Activated CD8-positive, alpha-beta memory T cell treated with anti-CD3 and anti-CD28 coated beads, Interleukin-2, amount 50 U/mL, for 24 hours (primary cell): Measurements from ENCODE around the gene FLNB.

Experiments
- DNase-seq: peaks from one replicate; pipeline ENCODE4 v3.0.0-alpha.2; 2020; ENCODE audit errors: extremely low read depth

FLNB gene

DNA sequence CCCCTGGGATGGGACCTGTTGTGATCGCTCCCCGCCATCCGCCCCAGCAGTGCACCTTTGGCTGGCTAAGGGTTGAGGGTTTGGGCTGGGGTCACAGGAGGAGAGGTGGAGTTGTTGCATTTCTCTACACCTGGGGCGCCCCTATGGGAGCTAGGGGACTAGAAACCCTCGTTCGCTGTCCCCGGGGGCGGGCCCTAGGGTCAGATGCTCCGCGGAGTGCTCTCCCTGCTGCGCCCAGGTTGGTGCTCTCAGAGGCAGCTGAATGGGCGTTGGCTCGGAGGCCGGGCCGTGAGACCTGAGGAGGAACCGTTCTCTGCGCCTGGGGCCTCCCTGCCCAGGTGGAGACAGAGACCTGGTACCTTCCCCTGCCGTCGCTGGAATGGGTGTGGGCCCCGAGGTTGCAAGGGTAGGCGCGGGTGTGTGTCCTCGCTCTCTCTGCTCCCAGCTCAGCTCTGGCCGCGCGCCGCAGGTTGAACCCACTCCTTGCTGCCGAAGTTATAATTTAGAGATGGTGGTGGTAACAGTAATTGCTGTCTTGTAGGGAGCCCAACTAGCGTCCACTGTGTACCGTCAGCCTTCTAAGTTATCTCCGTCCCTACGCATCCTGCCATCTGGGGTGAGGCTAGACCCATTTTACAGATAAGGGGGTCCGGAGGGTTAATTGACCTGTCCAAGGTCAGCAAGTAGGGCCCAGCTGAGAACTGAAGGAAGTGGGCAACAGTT, 965 bp downstream of the FLNB start:
- no peak for DNase-seq

DNA sequence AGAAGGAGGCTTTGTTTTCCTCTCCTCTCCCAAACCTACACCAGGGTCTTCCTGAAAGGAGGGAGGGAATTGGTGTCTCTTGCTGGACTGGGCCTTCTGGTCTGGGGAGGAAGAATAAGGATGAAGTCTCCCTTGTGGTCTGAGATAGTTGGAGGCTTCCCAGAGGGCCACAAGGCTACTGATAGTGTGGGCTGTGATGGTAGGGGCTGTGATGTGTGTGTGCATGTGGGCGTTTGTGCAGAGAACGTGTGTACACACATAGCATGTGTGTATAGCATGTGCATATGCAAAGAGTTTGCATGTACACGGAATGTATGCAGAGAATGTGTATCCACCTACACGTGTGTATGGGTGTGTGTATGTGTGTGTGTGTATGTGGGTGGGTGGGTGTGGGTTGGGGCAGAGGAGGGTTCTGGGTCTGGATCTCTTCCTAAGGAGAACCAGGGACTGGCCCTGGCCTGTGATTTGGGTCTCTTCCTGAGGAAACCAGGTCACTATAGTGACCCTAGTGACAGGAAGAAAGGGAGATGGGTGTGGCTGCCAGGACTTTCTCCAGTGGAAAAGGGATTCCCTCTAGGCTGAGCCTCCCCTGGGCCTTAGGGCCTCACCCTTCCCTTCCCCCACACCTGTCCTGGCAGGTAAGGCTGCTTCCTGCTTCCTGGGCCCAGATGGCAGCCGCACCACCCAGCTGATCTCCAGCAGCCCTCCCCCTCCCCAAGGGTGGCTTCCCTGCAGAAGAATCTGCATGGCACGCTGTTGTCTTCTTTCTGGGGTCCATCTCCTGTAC, 1.7 kb downstream of the FLNB start:
- DNase-seq: no peak

DNA sequence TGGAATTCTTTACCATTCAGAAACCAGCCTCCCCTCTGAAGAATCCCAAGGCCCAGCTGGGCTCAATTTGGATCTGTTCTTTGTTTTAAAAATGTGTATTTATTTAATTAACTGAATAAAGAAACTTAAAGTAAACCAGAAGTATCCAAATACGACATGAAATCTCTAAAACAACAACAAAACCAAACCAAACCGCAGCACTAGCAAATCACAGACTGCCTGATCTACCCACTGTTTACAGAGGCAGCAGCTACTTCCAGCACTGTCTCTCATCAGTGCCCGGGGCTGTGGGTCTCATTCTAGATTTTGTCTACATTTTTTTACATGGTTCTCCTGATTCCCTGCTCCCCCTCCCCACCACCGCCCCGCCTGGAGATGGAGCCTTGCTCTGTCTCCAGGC, 2.3 kb downstream of the FLNB start:
- DNase-seq: no peak

DNA sequence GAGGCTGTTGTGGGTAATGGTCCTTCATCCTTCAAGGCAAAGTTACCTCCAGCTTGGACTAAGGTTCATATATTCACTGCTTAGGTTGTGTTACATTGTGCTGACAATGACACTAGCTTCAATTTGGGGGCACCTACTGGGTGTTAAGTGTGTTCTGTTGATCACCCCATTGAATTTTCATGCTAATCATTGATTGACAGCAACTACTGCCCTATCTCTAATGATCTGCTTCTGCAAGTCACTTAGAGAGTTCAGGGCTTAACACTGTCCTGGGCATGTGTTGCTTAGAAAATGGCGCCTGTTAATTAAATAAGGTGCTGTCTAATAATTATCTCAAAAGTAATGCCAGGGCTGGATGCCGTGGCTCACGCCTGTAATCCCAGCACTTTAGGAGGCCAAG, 3.4 kb downstream of the FLNB start:
- no peak for DNase-seq

DNA sequence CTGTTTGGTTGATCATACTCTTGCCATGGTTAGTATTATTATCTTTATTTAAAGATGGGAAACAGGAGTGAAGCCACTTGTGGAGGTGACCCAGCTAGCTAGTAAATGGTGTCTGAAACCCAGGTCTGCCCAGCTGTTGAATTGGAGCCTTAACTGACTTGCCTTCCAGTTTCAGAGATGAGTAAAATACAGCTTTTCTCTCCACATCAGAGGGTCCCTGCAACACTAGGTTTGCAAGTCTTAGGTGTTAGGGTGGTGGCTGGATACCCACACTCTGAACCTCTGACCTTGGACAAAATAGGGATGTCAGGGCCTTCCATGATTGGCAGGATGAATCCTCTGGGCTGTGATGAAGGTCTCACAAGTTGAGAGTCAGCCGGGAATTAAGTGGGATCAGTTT, 4.1 kb downstream of the FLNB start:
- DNase-seq: no peak

DNA sequence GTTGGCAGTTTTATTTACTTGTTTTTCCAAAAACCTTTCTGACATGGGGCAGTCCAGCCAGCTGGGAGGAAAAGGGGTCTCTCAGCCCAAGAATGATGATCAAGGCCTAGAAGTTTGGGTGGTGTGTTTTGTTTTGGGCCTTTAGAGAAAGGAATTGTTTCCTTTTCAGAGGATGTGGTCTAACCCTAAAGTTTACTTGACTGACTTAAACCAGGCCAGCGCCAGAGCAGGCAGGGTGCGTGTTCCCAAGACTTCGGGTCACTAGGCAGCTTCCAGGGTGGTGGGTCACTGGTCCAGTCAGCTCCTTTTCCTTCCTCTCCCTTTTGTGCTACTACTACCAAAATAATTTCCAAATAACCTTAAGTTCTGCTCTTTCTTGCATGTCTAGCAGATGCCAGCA, 4.9 kb downstream of the FLNB start:
- DNase-seq: no peak

DNA sequence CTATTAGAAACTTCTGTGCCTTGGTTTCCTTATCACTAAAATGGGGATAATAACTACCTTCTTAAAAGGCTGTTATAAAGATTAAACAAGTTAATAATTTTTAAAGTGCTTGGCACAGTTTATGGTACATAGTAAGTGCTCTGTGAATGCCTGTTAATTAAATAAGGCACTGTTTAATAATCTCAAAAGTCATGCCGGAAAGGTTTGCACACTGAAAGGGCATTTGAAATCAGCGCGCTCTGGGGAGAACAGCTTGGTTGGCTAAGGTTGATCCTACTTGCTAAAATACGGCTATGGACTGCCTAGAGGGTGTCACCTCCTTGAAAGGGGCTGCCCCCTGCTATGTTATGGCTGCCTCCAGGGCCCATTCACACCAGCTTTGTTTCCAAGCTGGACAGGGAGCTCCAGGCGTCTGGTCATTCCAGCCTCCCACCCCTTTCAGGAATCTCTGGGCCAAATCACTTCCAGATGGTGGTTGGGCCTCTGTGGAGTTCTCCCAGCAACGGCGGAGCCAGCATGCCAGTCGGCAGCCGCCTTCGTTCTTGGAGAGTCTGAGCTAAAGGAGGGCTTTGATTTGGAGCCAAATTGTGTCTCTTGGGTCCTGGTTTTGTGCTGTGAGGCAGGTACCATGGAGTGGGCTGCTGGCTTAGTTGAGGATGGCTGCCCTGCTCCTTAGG, 5.9 kb downstream of the FLNB start:
- no peak for DNase-seq

DNA sequence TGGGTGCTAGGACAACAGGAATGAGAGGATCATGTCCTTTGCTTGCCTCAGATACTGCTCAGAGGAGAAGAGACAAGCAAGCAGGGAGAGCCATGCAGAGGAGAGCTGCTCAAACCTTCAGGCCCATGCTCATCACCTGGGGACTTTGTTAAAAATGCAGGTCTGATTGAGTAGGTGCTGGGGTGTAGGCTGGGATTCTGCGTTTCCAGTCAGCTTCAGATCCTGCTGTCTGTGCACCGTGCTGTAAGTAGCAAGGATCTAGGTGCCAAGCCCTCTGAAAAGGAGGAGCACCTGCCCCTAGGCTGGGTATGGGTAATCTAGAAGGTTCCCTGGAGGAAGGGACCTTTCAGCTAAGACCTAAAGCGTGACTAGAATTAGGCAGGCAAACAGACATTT, 7.3 kb downstream of the FLNB start:
- no peak for DNase-seq

DNA sequence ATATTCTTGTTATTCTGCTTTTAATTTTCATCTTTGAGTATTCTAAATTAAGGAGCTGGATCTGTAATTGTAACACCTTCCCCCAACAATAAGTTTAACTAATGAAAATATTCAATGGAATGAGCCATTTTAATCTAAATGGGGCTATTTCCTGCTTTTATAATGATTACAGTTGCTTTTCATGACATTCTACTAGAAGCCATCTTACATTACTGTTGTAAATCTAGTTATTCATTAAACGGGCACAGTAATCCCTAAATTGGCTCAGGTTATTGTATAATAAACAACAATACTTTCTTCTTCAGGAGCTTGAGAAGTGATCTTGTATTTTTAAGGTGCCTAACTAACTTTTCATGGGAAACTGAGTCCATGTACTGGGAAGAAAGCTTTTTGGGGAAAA, 8.5 kb downstream of the FLNB start:
- no peak for DNase-seq

DNA sequence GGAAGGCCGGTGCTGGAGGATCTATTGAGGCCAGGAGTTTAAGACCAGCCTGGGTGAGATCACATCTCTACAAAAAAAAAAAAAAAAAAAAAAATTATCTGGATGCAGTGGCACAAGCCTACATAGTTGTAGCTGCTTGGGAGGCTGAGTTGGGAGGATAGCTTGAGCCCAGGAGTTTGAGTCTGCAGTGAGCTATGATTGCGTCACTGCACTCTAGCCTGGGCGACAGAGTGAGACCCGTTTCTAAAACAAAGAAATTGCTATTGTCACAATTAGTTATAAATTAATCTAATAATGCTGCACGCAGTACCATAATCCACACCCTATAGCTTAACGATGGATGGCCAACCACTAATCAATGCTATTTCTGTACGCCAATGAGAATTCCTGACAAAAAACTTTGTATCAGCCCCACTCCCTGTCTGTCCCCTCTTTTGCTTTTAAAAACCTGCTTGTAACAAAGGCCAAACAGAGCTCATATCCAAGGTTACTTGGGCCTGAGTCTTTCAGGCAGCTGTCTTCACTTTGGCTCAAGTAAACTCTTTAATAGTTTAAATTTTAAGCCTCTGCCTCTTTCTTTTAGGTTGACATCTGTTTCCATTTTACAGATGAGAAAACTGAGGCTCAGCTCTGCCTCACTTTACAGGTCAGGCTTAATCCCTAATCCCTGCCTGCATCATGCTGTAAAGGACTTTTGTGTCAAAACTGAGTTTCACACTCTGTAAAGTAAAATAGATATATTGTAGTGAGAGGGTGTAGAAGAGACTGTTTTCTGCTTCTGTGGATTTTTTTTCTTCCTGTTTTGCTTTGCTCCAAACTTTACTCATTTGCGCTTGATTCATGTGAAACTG, 10.9 kb downstream of the FLNB start:
- no peak for DNase-seq

DNA sequence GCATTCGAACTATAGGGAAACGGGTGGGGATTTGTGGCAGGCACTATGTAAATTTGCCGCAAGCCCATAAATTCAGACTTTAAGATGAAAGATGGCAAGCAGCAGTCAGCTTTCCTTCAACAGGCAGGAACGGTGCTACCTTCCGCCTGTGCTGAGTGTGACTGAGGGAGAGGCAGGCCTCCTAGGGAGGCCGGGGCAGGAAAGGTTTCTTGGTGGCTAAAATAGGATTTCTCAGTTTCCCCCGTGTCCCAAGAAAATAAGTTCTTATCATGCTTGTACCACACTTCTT, 12.5 kb downstream of the FLNB start:
- no peak for DNase-seq

DNA sequence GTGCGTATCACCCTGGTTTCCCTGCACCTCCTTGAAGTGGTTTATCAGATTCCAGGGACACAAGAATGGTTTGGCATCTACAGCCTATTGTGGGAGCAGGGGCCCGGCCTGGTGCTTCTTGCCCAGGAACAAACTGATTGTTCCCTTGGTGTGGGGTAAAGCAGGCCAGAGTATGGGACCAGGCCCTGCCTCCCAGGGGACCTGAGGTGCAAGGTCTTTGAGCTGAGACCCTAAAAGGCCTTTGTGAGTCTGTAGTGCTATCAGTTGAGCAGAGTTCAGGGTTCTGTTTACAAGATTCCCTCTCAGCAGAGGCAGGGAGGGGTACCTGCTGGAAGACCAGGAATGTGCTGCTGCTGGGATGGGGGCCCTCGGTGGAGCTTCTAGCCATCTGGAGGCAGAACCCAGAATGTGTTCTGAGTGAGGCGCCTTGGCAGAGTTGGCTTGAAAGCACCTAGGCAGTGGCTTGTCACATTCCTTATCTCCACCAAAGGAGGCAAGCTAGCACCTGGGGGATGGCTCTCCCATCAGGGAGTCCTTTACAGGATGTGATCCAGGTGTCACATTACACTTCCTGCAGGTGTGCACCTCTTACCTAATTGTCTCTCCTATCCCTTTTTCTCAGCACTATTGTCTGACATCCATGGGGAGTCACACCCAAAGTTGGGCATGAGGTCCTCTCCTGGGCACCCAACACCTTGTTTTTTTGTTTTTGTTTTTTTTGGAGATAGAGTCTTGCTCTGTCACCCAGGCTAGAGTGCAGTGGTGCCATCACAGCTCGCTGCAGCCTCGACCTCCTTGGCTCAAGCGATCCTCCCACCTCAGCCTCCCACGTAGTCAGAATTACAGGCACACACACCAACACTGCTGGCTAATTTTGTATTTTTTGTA, 13.1 kb downstream of the FLNB start:
- DNase-seq: no peak

DNA sequence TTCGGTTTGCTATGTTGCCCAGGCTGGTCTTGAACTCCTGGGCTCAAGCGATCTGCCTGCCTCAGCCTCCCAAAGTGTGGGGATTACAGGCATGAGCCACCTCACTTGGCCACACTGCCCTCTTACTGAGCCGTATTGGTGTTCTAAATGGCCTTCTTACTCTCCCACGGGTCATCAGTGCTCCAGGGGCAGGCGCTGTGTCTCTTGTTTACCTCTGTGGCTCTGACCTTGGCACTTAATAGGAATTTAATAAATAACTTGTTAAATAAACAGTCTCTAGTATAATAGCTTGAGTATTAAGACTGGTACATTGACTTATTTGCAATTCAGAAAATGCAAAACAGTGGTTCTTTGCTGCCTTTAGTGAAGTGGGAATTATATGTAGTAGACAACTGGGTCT, 13.7 kb downstream of the FLNB start:
- no peak for DNase-seq

DNA sequence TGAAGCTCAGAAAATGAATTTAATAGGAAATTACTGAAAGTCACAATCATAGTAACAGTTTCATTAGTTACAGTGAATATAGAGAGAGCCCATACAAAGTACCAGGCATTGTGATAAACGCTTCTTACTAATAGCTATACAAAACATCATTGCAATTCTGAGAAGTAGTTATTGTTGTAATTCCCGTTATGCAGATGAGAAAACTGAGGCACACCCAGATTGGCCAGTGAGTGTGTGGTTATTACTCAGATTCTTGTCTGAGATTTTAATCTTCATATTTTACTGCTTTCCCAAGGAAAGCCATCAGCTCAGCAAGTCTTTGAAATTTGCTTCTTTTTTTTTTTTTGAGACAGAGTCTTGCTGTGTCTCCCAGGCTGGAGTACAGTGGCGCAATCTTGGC, 14.3 kb downstream of the FLNB start:
- no peak for DNase-seq

DNA sequence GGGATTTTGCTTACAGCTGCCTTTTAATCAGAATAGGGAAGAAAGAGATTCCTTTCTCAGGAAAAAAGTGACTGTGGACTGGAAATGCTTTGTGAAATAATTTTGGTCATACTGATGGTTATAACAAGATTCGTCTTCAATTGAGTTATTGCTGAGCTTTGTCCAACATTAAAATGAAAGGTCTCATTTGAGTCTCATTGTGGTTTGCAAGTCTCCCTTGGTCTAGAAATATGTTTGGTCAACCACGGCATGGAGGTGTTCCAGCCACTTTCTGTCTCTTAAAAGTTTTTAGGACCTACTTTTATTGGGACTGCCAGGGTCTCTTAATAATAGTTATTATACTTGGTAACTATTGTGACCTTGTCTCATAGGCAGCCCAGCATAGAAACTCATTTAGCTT, 15.3 kb downstream of the FLNB start:
- no peak for DNase-seq

DNA sequence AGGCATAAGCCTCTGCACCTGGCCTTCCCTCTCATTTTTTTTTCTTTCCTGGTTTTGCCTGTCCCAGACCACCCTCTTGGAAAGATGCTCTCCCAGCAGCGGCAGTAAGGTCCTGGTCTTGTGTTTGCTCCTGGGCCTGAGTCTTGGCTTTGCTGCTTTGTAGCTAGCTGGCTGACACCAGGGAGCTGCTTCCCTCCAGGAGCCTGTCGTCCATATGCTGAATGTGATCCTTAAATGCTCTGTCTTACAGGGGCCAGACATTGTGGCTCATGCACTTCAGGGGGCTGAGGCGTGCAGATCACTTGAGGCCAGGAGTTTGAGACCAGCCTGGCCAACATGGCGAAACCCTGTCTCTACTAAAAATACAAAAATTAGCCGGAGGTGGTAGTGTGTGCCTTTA, 17.2 kb downstream of the FLNB start:
- no peak for DNase-seq

DNA sequence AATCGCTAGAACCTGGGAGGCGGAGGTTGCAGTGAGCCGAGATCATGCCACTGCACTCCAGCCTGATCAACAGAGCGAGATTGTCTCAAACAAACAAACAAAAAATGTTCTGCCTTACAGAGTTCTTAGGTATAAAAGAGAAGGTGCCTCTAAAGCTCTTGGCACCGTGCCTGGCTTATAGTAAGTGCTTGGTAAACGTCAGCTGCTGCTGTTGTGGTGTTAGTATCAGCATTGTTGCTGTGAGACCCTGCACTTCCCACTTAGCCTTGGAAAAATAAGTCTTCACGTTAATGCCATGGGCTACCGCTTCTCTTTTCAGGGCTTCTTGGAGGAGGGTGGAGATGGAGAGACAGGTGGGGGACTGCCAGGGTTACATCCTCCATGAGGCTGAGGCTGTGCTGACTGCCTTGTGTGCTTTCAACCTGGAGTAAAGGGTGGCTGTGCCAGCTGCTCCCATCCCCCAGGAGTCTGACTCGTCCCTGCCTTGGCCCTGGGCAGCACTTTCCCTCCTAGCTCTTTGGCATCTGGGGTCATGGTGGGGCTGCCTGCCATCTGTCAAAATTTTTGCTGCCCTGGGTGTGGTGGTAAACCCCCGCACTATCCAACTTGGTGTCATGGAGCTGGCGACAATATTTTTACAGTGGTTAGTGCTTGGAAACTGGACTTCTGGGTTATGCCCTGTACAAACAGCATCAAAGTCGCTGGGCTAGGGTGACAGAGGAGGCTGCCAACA, 17.8 kb downstream of the FLNB start:
- DNase-seq: no peak

DNA sequence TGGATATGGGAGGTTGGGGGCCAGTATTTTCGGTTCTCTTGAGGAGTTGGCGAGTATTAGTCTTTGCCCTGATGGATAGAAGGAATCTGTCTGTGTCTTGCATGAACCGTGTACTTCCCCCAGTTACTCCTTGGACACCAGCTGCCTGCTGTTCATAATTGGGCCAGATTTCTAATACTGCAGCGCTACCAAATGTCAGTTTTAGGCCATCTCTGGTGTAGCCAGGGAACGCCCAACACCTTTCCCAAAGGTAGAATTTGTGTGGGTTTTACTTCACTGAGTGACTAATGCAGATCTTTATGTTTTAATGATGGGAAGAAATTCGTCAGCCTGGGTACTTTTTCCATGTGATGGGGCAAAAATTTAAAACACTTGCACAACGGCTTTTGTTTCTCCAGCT, 18.4 kb downstream of the FLNB start:
- no peak for DNase-seq

DNA sequence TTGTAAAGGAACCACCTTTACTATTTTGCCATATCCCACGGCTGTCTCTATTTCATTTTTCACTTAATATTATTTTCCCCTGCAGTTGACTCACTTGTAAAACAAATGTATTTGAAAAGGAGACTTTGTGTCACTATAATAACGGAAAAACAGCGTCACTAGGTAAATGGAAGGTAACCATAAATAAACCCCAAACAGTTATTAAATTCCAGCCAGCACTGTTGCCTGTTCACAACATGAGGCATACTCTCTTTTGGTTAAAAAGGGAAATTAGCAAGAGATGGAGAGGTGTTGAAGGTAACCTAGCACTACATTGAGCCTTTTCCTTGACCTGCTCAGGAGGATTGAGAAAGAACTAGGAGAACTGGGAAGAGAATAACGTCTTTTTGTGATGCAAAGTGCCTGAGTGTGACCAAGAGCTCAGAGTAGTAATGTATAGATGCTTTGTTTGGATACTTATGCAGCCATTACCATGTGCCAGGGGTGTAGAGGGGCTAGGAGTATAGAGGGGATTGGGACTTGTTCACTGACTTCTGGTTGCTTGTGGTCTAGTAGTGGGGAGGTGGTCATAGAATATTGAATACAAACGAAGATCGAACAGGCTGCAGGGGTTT, 19.6 kb downstream of the FLNB start:
- DNase-seq: no peak

DNA sequence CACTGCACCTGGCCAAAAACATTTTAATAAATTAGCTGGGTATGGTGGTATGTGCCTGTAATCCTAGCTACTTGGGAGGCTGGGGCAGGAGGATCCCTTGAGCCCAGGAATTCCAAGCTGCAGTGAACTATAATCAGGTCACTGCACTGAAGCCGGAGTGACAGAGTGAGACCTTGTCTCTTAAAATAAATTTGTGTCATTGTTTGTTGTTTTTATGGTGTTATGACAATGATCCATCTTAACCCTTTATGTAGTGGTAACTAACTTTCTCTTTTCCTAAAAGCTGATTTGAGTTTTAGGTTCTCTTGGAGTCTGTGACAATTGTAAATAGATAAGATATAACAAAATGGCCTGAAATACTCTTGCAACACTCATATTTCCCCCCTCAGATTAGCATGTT, 20.7 kb downstream of the FLNB start:
- DNase-seq: no peak
